B cell (primary cell): ENCODE measurements around the gene BRIP1. TPM values are rescaled to one million over a fixed set of nuclear protein-coding genes. Genes with fewer than 3 reads are reported as not detected.

Source experiments
- ATAC-seq: fragments of 200-7000 bp; cut with Tn5 transposase; one replicate; pipeline ENCODE4 v1.10.0; 2021; ENCODE audit warnings: low read depth, mild to moderate bottlenecking, moderate number of reproducible peaks, moderate library complexity
- CTCF ChIA-PET: fragments of 350-600 bp; sonication (Branson Sonifier 250); formaldehyde crosslinking; loops from one replicate; lab custom pipeline; 2021; ENCODE audit warnings: antibody characterized with exemption, inconsistent platforms; lab: Charles Lee
- POLR2A ChIA-PET: fragments of 350-600 bp; sonication (Branson Sonifier 250); formaldehyde crosslinking; loops from one replicate; lab custom pipeline; 2021; ENCODE audit warnings: antibody characterized with exemption; lab: Charles Lee
- DNase-seq: peaks from one replicate; pipeline ENCODE4 v3.0.0; 2013
- H2AFZ ChIP-seq: 2 replicates; pipeline ENCODE4 v1.6.1; 2012; ENCODE audit warnings: mild to moderate bottlenecking, low read depth, low read length; ENCODE audit not compliant: insufficient read depth, poor library complexity, severe bottlenecking
- H3K27ac ChIP-seq, 2 donors: 1 replicate in 1 of 2; 2 replicates in 1 of 2; pipeline ENCODE4 v1.5.1; 2012 to 2013; ENCODE audit warnings: low read length in 2 of 2, mild to moderate bottlenecking in 2 of 2, moderate library complexity in 1 of 2
- H3K27me3 ChIP-seq, 4 experiments: fragments of 200-600 bp in 1 of 4; sonication (generic) in 1 of 4; replicated peaks in 1 of 4; 1 replicate in 2 of 4; 2 replicates in 2 of 4; pipeline versions ENCODE4 v1.6.1 to v1.7.0; 2013 to 2016; ENCODE audit warnings: low read length in 3 of 4, mild to moderate bottlenecking in 2 of 4, mixed read lengths in 1 of 4, moderate library complexity in 1 of 4; ENCODE audit not compliant: insufficient read depth in 4 of 4, control insufficient read depth in 3 of 4; ENCODE audit errors: control extremely low read depth in 1 of 4
- H3K36me3 ChIP-seq, 2 experiments: replicated peaks in 1 of 2; 1 replicate in 1 of 2; 2 replicates in 1 of 2; pipeline versions ENCODE4 v1.6.1 to v1.7.1; 2013; ENCODE audit warnings: low read length in 1 of 2; ENCODE audit not compliant: insufficient read depth in 2 of 2, control insufficient read depth in 1 of 2; ENCODE audit errors: control extremely low read depth in 1 of 2, extremely low read depth in 1 of 2
- H3K4me1 ChIP-seq, 2 donors: fragments of 200-600 bp in 1 of 2; sonication (generic) in 1 of 2; 1 replicate in 1 of 2; 2 replicates in 1 of 2; pipeline versions ENCODE4 v1.5.1 to v1.6.1; 2013 to 2017; ENCODE audit warnings: low read length in 2 of 2; ENCODE audit not compliant: control insufficient read depth in 2 of 2, insufficient read depth in 2 of 2
- H3K4me2 ChIP-seq: replicated peaks from 2 replicates; pipeline ENCODE3; 2012; ENCODE audit warnings: mild to moderate bottlenecking, low read depth, low read length; ENCODE audit not compliant: poor library complexity, severe bottlenecking
- H3K4me3 ChIP-seq, 5 experiments: fragments of 200-600 bp in 1 of 5; sonication (generic) in 1 of 5; 1 replicate in 3 of 5; 2 replicates in 2 of 5; pipeline versions ENCODE4 v1.5.1 to v1.7.0; 2011 to 2016; ENCODE audit warnings: low read length in 4 of 5, mild to moderate bottlenecking in 4 of 5, low read depth in 2 of 5, control low read depth in 1 of 5, moderate library complexity in 1 of 5; ENCODE audit not compliant: insufficient read depth in 1 of 5; ENCODE audit errors: control extremely low read depth in 1 of 5, extremely low read depth in 1 of 5
- H3K79me2 ChIP-seq: fragments of 200-600 bp; sonication (generic); one replicate; pipeline ENCODE4 v1.6.0; 2016; ENCODE audit warnings: low read length; ENCODE audit not compliant: control insufficient read depth, insufficient read depth
- H3K9ac ChIP-seq: fragments of 200-600 bp; sonication (generic); 2 replicates; pipeline ENCODE4 v1.6.1; 2017; ENCODE audit warnings: mild to moderate bottlenecking, low read length, moderate library complexity
- H3K9me3 ChIP-seq, 3 donors: one replicate each; pipeline versions ENCODE4 v1.6.1 to v1.7.1; 2013; ENCODE audit warnings: low read length in 2 of 3; ENCODE audit not compliant: control insufficient read depth in 2 of 3, insufficient read depth in 1 of 3; ENCODE audit errors: control extremely low read depth in 1 of 3
- H4K20me1 ChIP-seq: 2 replicates; pipeline ENCODE4 v1.6.0; 2012; ENCODE audit warnings: mild to moderate bottlenecking, low read length; ENCODE audit not compliant: insufficient read depth, control insufficient read depth, poor library complexity, severe bottlenecking
- H3K27ac Mint-ChIP-seq: one replicate; pipeline ENCODE4 v1.8.0; 2021; ENCODE audit warnings: mixed read lengths
- H3K27me3 Mint-ChIP-seq: one replicate; pipeline ENCODE4 v1.8.0; 2021; ENCODE audit warnings: mixed read lengths
- H3K4me1 Mint-ChIP-seq: one replicate; pipeline ENCODE4 v1.8.0; 2021; ENCODE audit warnings: mixed read lengths
- H3K4me3 Mint-ChIP-seq: one replicate; pipeline ENCODE4 v1.8.0; 2021; ENCODE audit warnings: mixed read lengths
- H3K9me3 Mint-ChIP-seq: one replicate; pipeline ENCODE4 v1.8.0; 2022; ENCODE audit warnings: mixed read lengths; ENCODE audit not compliant: insufficient read depth
- CTCF ChIP-seq: fragments of 200-600 bp; IDR thresholded peaks from one replicate; pipeline ENCODE4 v1.8.0; 2022; ENCODE audit warnings: antibody characterized with exemption, mild to moderate bottlenecking
- EZH2 ChIP-seq: IDR thresholded peaks from 2 replicates; pipeline ENCODE4 v1.6.1; 2012; ENCODE audit warnings: borderline replicate concordance, low read depth, mild to moderate bottlenecking, moderate library complexity, low read length; ENCODE audit not compliant: insufficient read depth, poor library complexity, severe bottlenecking
- WGBS: methylation state at CpG from one replicate; pipeline ENCODE4 v1.1.5; 2013; ENCODE audit warnings: missing lambda C conversion rate; ENCODE audit not compliant: insufficient coverage; 5-methylcytosine and 5-hydroxymethylcytosine counted together
- intact Hi-C: fragments of 100-400 bp; cut with micrococcal nuclease; formaldehyde crosslinking; loops from one replicate; pipeline ENCODE4 v1.10.0; 2022
- polyA plus RNA-seq: library from polyadenylated mRNA; depleted of rRNA; stranded (reverse); fragments of >200 nt; gene quantifications from 2 replicates; pipeline ENCODE4 v1.2.3, GENCODE V29; 2012
- total RNA-seq, 2 donors: library from RNA; stranded (reverse); fragments of 120-200 nt in 1 of 2; gene quantifications; 1 replicate in 1 of 2; 2 replicates in 1 of 2; pipeline versions ENCODE4 v1.2.3 to v1.2.4, GENCODE V29; 2013 to 2022

BRIP1 gene
- total and polyA plus RNA-seq, 2 donors (not counting 1 experiment from before 2014, with no cell fraction given), result 0.89 to 2.4 TPM

GRCh38 chr17:61684172-61684571, 179.2 kb downstream of the BRIP1 start:
- no peak for ATAC-seq
- POLR2A ChIA-PET, result no interaction called here
- no peak overlapping the region for H3K4me3 Mint-ChIP-seq

DNA sequence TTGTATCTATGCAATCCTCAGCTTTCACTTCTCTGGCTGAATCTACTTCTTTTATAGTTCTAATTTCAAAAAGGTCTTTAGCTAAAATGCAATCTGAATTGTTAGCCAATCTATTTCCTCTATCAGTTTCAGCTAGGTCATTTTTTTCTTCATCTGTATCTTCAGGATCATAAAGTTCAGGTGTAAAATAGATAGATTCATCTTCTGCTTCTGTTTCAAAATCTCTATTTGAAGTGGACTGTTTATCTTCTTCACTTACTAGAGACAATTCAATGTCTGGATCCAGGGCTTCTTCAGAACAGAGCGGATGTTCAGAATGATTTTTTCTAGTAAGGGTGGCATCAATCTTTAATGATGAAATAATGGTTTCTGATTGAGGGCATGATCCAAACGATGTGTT, 179.9 kb downstream of the BRIP1 start:
- Histone ChIP-seq H3K4me2 (no peak overlapping the region), H3K4me1 (no peaks in the 10 kb centered on the region), H4K20me1 (no peaks in the 10 kb centered on the region), H3K27me3 (no peaks in the 10 kb centered on the region), H2AFZ (no peak overlapping the region), H3K36me3 (no peaks in the 10 kb centered on the region), H3K9ac (no peak overlapping the region), H3K79me2 (no peaks in the 10 kb centered on the region), H3K27ac (no peak overlapping the region), H3K9me3 (peaks cover 0 to 6% (median 0%) of the 10 kb centered on the region in 3 donors), H3K4me3 (no peak overlapping the region)
- no peaks in the 10 kb centered on the region for H3K4me1 Mint-ChIP-seq
- H3K27me3 Mint-ChIP-seq, result no peaks in the 10 kb centered on the region
- ATAC-seq (no peak), DNase-seq (no peak)
- no peak overlapping the region for H3K27ac Mint-ChIP-seq
- intact Hi-C loops, result no loop called here
- ChIA-PET CTCF (interaction anchor here (0.6 kb wide), 1 partner anchor 14 kb away, joined by 3 read pairs; no protein-coding TSS in a partner anchor), POLR2A (no interaction called here)
- TF ChIP-seq EZH2, result no peak
- TF ChIP-seq CTCF, result no peak
- no peaks in the 10 kb centered on the region for H3K9me3 Mint-ChIP-seq
- no peak overlapping the region for H3K4me3 Mint-ChIP-seq
- WGBS, result 100% methylated on average over 2 of the region's 2 CpGs

More at GRCh38 chr17:61684172-61684571, 179.2 kb downstream of the BRIP1 start:
- no peak for DNase-seq
- Histone ChIP-seq H3K4me2 (no peak overlapping the region), H3K79me2 (no peaks in the 10 kb centered on the region), H4K20me1 (no peaks in the 10 kb centered on the region), H3K9me3 (peaks cover 0 to 9% (median 0%) of the 10 kb centered on the region in 3 donors), H3K27me3 (no peaks in the 10 kb centered on the region), H2AFZ (no peak overlapping the region), H3K36me3 (no peaks in the 10 kb centered on the region), H3K4me1 (no peaks in the 10 kb centered on the region), H3K4me3 (no peak overlapping the region), H3K9ac (no peak overlapping the region), H3K27ac (no peak overlapping the region)
- Mint-ChIP-seq H3K27me3 (no peaks in the 10 kb centered on the region), H3K9me3 (no peaks in the 10 kb centered on the region), H3K4me1 (no peaks in the 10 kb centered on the region), H3K27ac (no peak overlapping the region)
- no CpG with 5 or more reads among the region's 1 CpG for WGBS
- TF ChIP-seq CTCF (no peak), EZH2 (no peak)
- intact Hi-C loops, result no loop called here
- CTCF ChIA-PET, result interaction anchor here (0.6 kb wide), 1 partner anchor 15 kb away, joined by 3 read pairs; no protein-coding TSS in a partner anchor
